GM23338 (cell line): Measurements from ENCODE around the gene IRF6. TPM values are rescaled to one million over a fixed set of nuclear protein-coding genes. Genes with fewer than 3 reads are reported as not detected.

ENCODE experiments used
- ATAC-seq: fragments of 200-7000 bp; cut with Tn5 transposase; 3 replicates; pipeline ENCODE4 v1.9.1; 2020
- DNase-seq: peaks from one replicate; pipeline ENCODE4 v3.0.0-alpha.2; 2015; ENCODE audit warnings: low spot score
- H2AFZ ChIP-seq: fragments of 200-600 bp; sonication (generic); 2 replicates; pipeline ENCODE4 v1.8.0; 2016; ENCODE audit warnings: antibody characterized with exemption, mild to moderate bottlenecking, moderate library complexity
- H3F3A ChIP-seq: fragments of 200-600 bp; sonication (generic); replicated peaks from 2 replicates; pipeline ENCODE4 v1.8.0; 2017; ENCODE audit warnings: antibody characterized with exemption, mixed run types, low read depth
- H3K27ac ChIP-seq: fragments of 200-600 bp; sonication (generic); 2 replicates; pipeline ENCODE4 v1.6.1; 2016; ENCODE audit warnings: low read depth
- H3K27me3 ChIP-seq: fragments of 200-600 bp; sonication (generic); 2 replicates; pipeline ENCODE4 v1.8.0; 2016; ENCODE audit warnings: mild to moderate bottlenecking, mixed run types, moderate library complexity; ENCODE audit not compliant: insufficient read depth
- H3K36me3 ChIP-seq: fragments of 200-600 bp; sonication (generic); 2 replicates; pipeline ENCODE4 v1.8.0; 2016; ENCODE audit warnings: mild to moderate bottlenecking; ENCODE audit not compliant: insufficient read depth
- H3K4me1 ChIP-seq: fragments of 200-600 bp; sonication (generic); 2 replicates; pipeline ENCODE4 v1.8.0; 2016; ENCODE audit warnings: mild to moderate bottlenecking, moderate library complexity; ENCODE audit not compliant: insufficient read depth
- H3K4me2 ChIP-seq: fragments of 200-600 bp; sonication (generic); 2 replicates; pipeline ENCODE4 v1.7.1; 2017; ENCODE audit warnings: mixed run types
- H3K4me3 ChIP-seq: fragments of 200-600 bp; sonication (generic); 2 replicates; pipeline ENCODE4 v1.6.1; 2016; ENCODE audit warnings: mixed run types
- H3K79me2 ChIP-seq: fragments of 200-600 bp; sonication (generic); replicated peaks from 2 replicates; pipeline ENCODE4 v1.8.0; 2017; ENCODE audit warnings: mild to moderate bottlenecking; ENCODE audit not compliant: insufficient read depth
- H3K9me2 ChIP-seq: fragments of 200-600 bp; sonication (generic); 2 replicates; pipeline ENCODE4 v1.8.0; 2017; ENCODE audit not compliant: insufficient read depth
- H4K20me1 ChIP-seq: fragments of 200-600 bp; sonication (generic); replicated peaks from 2 replicates; pipeline ENCODE4 v1.8.0; 2017; ENCODE audit warnings: mild to moderate bottlenecking; ENCODE audit not compliant: insufficient read depth
- H3K27ac Mint-ChIP-seq: 2 replicates; pipeline ENCODE4 v1.8.0; 2020; ENCODE audit warnings: inconsistent platforms, mild to moderate bottlenecking, moderate library complexity, mixed read lengths
- H3K27me3 Mint-ChIP-seq: 3 replicates; pipeline ENCODE4 v1.8.0; 2022; ENCODE audit warnings: low read depth, mild to moderate bottlenecking, moderate library complexity, mixed read lengths, inconsistent platforms; ENCODE audit not compliant: insufficient read depth, poor library complexity
- H3K36me3 Mint-ChIP-seq: 3 replicates; pipeline ENCODE4 v1.8.0; 2021; ENCODE audit warnings: low read depth, mild to moderate bottlenecking, inconsistent platforms, moderate library complexity, mixed read lengths
- H3K4me1 Mint-ChIP-seq: 3 replicates; pipeline ENCODE4 v1.8.0; 2020; ENCODE audit warnings: mild to moderate bottlenecking, inconsistent platforms, mixed read lengths
- H3K4me3 Mint-ChIP-seq: 3 replicates; pipeline ENCODE4 v1.8.0; 2021; ENCODE audit warnings: moderate library complexity, mild to moderate bottlenecking, inconsistent platforms, mixed read lengths
- H3K9me3 Mint-ChIP-seq: 3 replicates; pipeline ENCODE4 v1.8.0; 2020; ENCODE audit warnings: moderate library complexity, mild to moderate bottlenecking, inconsistent platforms, mixed read lengths
- EZH2phosphoT487 ChIP-seq: fragments of 200-600 bp; sonication (generic); IDR thresholded peaks from one replicate; pipeline ENCODE4 v1.8.1; 2018; ENCODE audit warnings: antibody characterized with exemption; ENCODE audit not compliant: unreplicated experiment
- JUNB ChIP-seq: IDR thresholded peaks from one replicate; pipeline ENCODE4 v1.6.1; 2016; ENCODE audit warnings: antibody characterized with exemption; ENCODE audit not compliant: unreplicated experiment
- NANOG ChIP-seq: IDR thresholded peaks from 2 replicates; pipeline ENCODE4 v1.6.1; 2016; ENCODE audit warnings: antibody characterized with exemption, borderline replicate concordance
- POLR2AphosphoS5 ChIP-seq: IDR thresholded peaks from 2 replicates; pipeline ENCODE4 v1.6.1; 2016; ENCODE audit warnings: antibody characterized with exemption, low read depth
- STAT1 ChIP-seq: IDR thresholded peaks from one replicate; pipeline ENCODE4 v1.6.1; 2016; ENCODE audit warnings: antibody characterized with exemption; ENCODE audit not compliant: unreplicated experiment
- ZNF114 ChIP-seq: fragments of 250-450 bp; sonication (Bioruptor Pico); IDR thresholded peaks from 2 replicates; pipeline ENCODE4 v1.5.0; 2020; ENCODE audit warnings: mild to moderate bottlenecking, moderate library complexity
- ZNF331 ChIP-seq: fragments of 250-450 bp; sonication (Bioruptor Pico); IDR thresholded peaks from 2 replicates; pipeline ENCODE4 v1.5.0; 2020; ENCODE audit warnings: low read depth, mild to moderate bottlenecking, moderate library complexity
- polyA plus RNA-seq: library from polyadenylated mRNA; unstranded; fragments of >200 nt; fragmentation: Nextera tagmentation; extraction: Ambion mirVana; gene quantifications from 2 replicates; pipeline ENCODE4 v1.2.1, GENCODE V29; 2016
- total RNA-seq: library from RNA; depleted of rRNA; stranded (reverse); fragments of >200 nt; shearing (Covaris generic); gene quantifications from 2 replicates; pipeline ENCODE4 v1.2.3, GENCODE V29; 2014
- TF ChIP-seq, protein P1 (sequence below): fragments of 250-450 bp; sonication (Bioruptor Pico); IDR thresholded peaks from 2 replicates; pipeline ENCODE4 v1.5.0; 2020; ENCODE audit warnings: mild to moderate bottlenecking, moderate library complexity
- TF ChIP-seq, protein P2 (sequence below): IDR thresholded peaks from 2 replicates; pipeline ENCODE4 v1.6.1; 2016; ENCODE audit warnings: antibody characterized with exemption
- TF ChIP-seq, protein P3 (sequence below): IDR thresholded peaks from one replicate; pipeline ENCODE4 v1.6.1; 2018; ENCODE audit warnings: antibody characterized with exemption; ENCODE audit not compliant: unreplicated experiment

Gene IRF6
- total and polyA plus RNA-seq, 2 experiments from 2014 or later = 4.6 to 11.7 TPM

DNA sequence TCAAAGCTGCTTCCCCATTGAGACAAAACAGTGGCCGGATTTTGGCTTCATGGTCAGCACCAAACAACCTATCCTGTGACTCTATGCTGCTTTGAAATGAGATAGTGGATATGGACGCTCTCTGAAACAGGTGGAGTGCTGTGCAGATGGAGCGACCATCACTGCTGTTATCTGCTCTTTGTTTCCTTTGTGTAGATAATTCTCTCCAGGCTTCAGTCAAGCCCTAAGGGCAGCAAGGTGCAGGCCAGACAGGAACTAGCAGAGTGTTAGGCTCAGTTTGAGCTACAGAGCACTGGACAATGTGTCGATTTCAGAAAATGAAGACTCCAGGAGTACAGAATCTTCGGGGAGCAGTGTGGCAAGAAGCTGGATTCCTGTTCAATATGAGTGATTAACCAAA, 4.8 kb upstream of the IRF6 start:
- Mint-ChIP-seq H3K4me3 (no peak overlapping the region), H3K36me3 (no peaks in the 10 kb centered on the region), H3K4me1 (no peaks in the 10 kb centered on the region; the same call in 1 of the 3 replicates), H3K27ac (no peak overlapping the region), H3K27me3 (peaks cover 4% of the 10 kb centered on the region), H3K9me3 (no peaks in the 10 kb centered on the region)
- Histone ChIP-seq H2AFZ (peak overlapping the region; percentile 81), H3K4me2 (no peak overlapping the region), H3K36me3 (no peaks in the 10 kb centered on the region), H3K27me3 (no peaks in the 10 kb centered on the region), H3K9me2 (no peaks in the 10 kb centered on the region), H4K20me1 (no peaks in the 10 kb centered on the region), H3K4me1 (peaks cover 5% of the 10 kb centered on the region), H3K4me3 (no peak overlapping the region), H3F3A (no peaks in the 10 kb centered on the region), H3K79me2 (no peaks in the 10 kb centered on the region), H3K27ac (no peak overlapping the region)
- TF ChIP-seq ZNF114 (CRISPR knock-in tag) (no peak), ZNF331 (CRISPR knock-in tag) (no peak)
- ATAC-seq (no peak), DNase-seq (no peak)

DNA sequence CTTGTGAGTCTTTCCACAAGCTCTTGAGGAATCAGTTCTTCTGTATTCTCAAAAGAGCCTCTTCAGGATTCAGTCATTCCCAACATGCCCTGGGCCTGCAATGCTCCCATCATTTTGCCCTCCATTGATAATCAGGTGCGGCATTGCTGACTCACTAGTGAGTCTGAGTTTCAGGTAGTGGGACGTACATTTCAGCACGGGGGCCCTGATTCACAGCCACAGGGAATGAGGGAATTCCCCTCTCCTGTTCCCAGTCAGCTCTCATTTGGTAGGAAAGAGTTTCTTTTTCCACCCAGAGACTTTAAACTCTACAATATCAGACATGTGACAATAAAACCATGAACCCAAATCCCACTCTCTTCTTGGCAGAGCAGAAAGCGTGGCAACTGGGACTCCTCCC, 3.7 kb upstream of the IRF6 start:
- Mint-ChIP-seq H3K27ac (no peak overlapping the region), H3K4me3 (no peak overlapping the region), H3K27me3 (peaks cover 5% of the 10 kb centered on the region), H3K36me3 (no peaks in the 10 kb centered on the region), H3K4me1 (peaks cover 9% of the 10 kb centered on the region), H3K9me3 (no peaks in the 10 kb centered on the region)
- Histone ChIP-seq H2AFZ (0 out of 2 replicates have a peak overlapping the region, but pooled peaks have one; percentile 14), H3K4me2 (no peak overlapping the region), H3K9me2 (no peaks in the 10 kb centered on the region), H3F3A (no peaks in the 10 kb centered on the region), H3K27me3 (no peaks in the 10 kb centered on the region), H3K27ac (no peak overlapping the region), H3K4me3 (no peak overlapping the region), H3K36me3 (no peaks in the 10 kb centered on the region), H3K4me1 (peaks cover 9% of the 10 kb centered on the region), H3K79me2 (peaks cover 5% of the 10 kb centered on the region; the same call in 1 of the 2 replicates), H4K20me1 (no peaks in the 10 kb centered on the region)
- ATAC-seq (no peak), DNase-seq (no peak)
- TF ChIP-seq POLR2AphosphoS5 (no peak), EZH2phosphoT487 (no peak), JUNB (no peak), ZNF114 (CRISPR knock-in tag) (no peak), STAT1 (no peak), NANOG (no peak)
- TF ChIP-seq, protein P1, sequence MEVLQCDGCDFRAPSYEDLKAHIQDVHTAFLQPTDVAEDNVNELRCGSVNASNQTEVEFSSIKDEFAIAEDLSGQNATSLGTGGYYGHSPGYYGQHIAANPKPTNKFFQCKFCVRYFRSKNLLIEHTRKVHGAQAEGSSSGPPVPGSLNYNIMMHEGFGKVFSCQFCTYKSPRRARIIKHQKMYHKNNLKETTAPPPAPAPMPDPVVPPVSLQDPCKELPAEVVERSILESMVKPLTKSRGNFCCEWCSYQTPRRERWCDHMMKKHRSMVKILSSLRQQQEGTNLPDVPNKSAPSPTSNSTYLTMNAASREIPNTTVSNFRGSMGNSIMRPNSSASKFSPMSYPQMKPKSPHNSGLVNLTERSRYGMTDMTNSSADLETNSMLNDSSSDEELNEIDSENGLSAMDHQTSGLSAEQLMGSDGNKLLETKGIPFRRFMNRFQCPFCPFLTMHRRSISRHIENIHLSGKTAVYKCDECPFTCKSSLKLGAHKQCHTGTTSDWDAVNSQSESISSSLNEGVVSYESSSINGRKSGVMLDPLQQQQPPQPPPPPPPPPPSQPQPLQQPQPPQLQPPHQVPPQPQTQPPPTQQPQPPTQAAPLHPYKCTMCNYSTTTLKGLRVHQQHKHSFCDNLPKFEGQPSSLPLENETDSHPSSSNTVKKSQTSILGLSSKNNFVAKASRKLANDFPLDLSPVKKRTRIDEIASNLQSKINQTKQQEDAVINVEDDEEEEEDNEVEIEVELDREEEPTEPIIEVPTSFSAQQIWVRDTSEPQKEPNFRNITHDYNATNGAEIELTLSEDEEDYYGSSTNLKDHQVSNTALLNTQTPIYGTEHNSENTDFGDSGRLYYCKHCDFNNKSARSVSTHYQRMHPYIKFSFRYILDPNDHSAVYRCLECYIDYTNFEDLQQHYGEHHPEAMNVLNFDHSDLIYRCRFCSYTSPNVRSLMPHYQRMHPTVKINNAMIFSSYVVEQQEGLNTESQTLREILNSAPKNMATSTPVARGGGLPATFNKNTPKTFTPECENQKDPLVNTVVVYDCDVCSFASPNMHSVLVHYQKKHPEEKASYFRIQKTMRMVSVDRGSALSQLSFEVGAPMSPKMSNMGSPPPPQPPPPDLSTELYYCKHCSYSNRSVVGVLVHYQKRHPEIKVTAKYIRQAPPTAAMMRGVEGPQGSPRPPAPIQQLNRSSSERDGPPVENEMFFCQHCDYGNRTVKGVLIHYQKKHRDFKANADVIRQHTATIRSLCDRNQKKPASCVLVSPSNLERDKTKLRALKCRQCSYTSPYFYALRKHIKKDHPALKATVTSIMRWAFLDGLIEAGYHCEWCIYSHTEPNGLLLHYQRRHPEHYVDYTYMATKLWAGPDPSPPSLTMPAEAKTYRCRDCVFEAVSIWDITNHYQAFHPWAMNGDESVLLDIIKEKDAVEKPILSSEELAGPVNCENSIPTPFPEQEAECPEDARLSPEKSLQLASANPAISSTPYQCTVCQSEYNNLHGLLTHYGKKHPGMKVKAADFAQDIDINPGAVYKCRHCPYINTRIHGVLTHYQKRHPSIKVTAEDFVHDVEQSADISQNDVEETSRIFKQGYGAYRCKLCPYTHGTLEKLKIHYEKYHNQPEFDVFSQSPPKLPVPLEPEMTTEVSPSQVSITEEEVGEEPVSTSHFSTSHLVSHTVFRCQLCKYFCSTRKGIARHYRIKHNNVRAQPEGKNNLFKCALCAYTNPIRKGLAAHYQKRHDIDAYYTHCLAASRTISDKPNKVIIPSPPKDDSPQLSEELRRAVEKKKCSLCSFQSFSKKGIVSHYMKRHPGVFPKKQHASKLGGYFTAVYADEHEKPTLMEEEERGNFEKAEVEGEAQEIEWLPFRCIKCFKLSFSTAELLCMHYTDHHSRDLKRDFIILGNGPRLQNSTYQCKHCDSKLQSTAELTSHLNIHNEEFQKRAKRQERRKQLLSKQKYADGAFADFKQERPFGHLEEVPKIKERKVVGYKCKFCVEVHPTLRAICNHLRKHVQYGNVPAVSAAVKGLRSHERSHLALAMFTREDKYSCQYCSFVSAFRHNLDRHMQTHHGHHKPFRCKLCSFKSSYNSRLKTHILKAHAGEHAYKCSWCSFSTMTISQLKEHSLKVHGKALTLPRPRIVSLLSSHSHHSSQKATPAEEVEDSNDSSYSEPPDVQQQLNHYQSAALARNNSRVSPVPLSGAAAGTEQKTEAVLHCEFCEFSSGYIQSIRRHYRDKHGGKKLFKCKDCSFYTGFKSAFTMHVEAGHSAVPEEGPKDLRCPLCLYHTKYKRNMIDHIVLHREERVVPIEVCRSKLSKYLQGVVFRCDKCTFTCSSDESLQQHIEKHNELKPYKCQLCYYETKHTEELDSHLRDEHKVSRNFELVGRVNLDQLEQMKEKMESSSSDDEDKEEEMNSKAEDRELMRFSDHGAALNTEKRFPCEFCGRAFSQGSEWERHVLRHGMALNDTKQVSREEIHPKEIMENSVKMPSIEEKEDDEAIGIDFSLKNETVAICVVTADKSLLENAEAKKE = no peak
- TF ChIP-seq, protein P2, sequence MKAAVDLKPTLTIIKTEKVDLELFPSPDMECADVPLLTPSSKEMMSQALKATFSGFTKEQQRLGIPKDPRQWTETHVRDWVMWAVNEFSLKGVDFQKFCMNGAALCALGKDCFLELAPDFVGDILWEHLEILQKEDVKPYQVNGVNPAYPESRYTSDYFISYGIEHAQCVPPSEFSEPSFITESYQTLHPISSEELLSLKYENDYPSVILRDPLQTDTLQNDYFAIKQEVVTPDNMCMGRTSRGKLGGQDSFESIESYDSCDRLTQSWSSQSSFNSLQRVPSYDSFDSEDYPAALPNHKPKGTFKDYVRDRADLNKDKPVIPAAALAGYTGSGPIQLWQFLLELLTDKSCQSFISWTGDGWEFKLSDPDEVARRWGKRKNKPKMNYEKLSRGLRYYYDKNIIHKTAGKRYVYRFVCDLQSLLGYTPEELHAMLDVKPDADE = no peak
- TF ChIP-seq, protein P3, sequence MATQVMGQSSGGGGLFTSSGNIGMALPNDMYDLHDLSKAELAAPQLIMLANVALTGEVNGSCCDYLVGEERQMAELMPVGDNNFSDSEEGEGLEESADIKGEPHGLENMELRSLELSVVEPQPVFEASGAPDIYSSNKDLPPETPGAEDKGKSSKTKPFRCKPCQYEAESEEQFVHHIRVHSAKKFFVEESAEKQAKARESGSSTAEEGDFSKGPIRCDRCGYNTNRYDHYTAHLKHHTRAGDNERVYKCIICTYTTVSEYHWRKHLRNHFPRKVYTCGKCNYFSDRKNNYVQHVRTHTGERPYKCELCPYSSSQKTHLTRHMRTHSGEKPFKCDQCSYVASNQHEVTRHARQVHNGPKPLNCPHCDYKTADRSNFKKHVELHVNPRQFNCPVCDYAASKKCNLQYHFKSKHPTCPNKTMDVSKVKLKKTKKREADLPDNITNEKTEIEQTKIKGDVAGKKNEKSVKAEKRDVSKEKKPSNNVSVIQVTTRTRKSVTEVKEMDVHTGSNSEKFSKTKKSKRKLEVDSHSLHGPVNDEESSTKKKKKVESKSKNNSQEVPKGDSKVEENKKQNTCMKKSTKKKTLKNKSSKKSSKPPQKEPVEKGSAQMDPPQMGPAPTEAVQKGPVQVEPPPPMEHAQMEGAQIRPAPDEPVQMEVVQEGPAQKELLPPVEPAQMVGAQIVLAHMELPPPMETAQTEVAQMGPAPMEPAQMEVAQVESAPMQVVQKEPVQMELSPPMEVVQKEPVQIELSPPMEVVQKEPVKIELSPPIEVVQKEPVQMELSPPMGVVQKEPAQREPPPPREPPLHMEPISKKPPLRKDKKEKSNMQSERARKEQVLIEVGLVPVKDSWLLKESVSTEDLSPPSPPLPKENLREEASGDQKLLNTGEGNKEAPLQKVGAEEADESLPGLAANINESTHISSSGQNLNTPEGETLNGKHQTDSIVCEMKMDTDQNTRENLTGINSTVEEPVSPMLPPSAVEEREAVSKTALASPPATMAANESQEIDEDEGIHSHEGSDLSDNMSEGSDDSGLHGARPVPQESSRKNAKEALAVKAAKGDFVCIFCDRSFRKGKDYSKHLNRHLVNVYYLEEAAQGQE = no peak
